ENCODE data around the gene TFPI. TPM values are rescaled to one million over a fixed set of nuclear protein-coding genes. Genes with fewer than 3 reads are reported as not detected.
"Not testable (repeated sequence)": the region's sequence is repeated elsewhere in the genome, so short reads cannot be mapped to it uniquely, and the experiment has no call there.

TFPI gene
- 41.1 and 51.8 TPM in 2 replicates for total RNA-seq (2014; rRNA removed; shearing (Covaris generic))

GRCh38 chr2:187554011-187554703 is at the start of gene TFPI:
TFPI (minus strand) TSS chr2:187554435; CDS start chr2:187503768, 50,667 bp downstream.
- in situ Hi-C loops (cut with HindIII; ENCODE audit: low sequenced_read_pairs), result no loop called here
- no peak for DNase-seq (ENCODE audit: low spot score)

GRCh38 chr2:187594801-187595200 is 40.6 kb upstream of the TFPI start:
- in situ Hi-C loops (cut with HindIII; ENCODE audit: low sequenced_read_pairs), result no loop called here
- no peak for DNase-seq (ENCODE audit: low spot score)

DNA sequence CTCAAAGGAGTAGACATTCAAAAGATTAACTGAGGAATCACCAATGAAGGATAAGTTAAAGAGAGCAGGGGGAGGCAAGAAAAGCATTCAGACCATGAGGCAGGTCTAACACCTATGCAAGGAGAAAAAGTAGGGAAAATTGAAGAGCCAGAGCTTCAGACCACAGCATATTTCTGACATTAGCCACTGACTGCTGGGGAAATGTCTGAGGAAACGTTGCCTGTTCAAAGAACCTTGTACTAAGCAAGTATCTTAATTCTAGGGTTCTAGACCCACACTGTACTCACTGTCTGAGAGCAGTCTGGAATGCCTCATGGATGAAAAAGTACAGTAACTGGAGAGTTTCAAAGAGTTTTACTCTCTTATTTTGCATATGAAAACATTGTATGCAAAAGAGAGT is 39.5 kb upstream of the TFPI start:
- in situ Hi-C loops (cut with HindIII; ENCODE audit: low sequenced_read_pairs), result no loop called here
- no peak for DNase-seq (ENCODE audit: low spot score)

DNA sequence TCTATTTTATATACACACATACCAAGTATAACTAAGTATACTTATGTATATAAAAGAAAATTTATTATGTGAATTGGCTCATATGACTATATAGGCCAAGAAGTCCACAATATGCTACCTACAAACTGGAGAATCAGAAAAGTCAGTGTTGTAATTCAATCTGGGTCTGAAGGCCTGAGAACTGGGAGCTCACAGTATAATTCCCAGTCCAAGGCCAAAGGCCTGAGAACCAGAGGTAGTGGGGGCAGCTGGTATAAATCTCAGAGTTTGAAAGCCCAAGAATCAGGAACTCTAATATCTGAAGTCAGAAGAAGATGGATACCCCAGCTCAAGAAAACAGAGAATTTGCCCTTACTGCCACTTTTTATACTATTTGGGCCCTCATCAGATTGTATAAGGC is 38.9 kb upstream of the TFPI start:
- DNase-seq (ENCODE audit: low spot score), result no peak
- in situ Hi-C loops (cut with HindIII; ENCODE audit: low sequenced_read_pairs), result no loop called here

- in situ Hi-C loops (cut with HindIII; ENCODE audit: low sequenced_read_pairs), result no loop called here
- no peak for DNase-seq (ENCODE audit: low spot score)
Measured at GRCh38 chr2:187590175-187590574, 35.9 kb upstream of the TFPI start.

- in situ Hi-C loops (cut with HindIII; ENCODE audit: low sequenced_read_pairs), result no loop called here
- DNase-seq (ENCODE audit: low spot score), result no peak
Measured at GRCh38 chr2:187586011-187586641, 31.9 kb upstream of the TFPI start.

GRCh38 chr2:187581125-187581896 is 27.1 kb upstream of the TFPI start:
- DNase-seq (ENCODE audit: low spot score), result peak; percentile 23
- in situ Hi-C loops (cut with HindIII; ENCODE audit: low sequenced_read_pairs), result no loop called here

- DNase-seq (ENCODE audit: low spot score), result peak; percentile 27
Measured at GRCh38 chr2:187580462-187581124, 26.4 kb upstream of the TFPI start.

GRCh38 chr2:187577310-187577709 is 23.1 kb upstream of the TFPI start:
- DNase-seq (ENCODE audit: low spot score), result peak; percentile 24
- in situ Hi-C loops (cut with HindIII; ENCODE audit: low sequenced_read_pairs), result no loop called here

More at GRCh38 chr2:187580462-187581124, 26.4 kb upstream of the TFPI start:
- in situ Hi-C loops (cut with HindIII; ENCODE audit: low sequenced_read_pairs), result no loop called here

- no peak for DNase-seq (ENCODE audit: low spot score)
- in situ Hi-C loops (cut with HindIII; ENCODE audit: low sequenced_read_pairs), result no loop called here
Measured at GRCh38 chr2:187576906-187577305, 22.7 kb upstream of the TFPI start.

GRCh38 chr2:187575751-187576067 is 21.5 kb upstream of the TFPI start:
- in situ Hi-C loops (cut with HindIII; ENCODE audit: low sequenced_read_pairs), result no loop called here
- no peak for DNase-seq (ENCODE audit: low spot score)

DNA sequence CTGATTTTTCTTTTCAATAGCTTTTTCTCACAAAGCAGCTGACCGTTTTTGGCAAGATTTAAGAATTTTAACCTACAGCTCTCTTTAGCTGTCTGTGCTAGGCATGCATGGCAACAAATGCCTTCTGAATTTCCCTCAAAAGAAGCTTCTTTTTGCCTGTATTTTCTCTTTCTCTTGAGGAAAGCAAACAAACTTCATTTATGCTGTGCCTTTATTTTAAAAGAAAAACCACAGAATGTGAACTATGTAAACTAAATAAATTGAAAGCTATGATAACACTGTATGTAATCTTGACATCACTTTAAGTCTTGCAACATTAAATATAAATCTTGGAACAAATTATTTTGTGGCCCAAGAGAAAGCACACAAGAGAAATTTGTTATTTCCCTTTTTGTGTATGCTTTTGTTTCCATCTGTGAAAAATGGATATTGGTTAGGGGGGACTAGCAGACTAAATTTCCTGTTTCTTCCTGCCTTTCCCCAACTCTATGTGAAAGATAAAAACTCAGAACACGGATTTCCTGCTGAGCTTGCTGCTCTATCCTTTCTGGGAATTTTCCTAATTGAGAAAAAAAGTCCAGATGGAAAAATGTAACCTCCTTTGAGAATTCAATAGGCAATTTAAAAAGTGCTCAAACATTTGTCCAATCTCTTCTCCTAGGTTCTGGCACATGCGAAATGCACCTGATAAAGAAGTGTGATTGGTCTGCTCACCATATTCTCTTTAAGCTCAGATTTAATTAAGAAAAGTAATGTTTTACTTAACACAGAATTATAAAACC is 20.9 kb upstream of the TFPI start:
- in situ Hi-C loops (cut with HindIII; ENCODE audit: low sequenced_read_pairs), result no loop called here
- peak; percentile 20 for DNase-seq (ENCODE audit: low spot score)

DNA sequence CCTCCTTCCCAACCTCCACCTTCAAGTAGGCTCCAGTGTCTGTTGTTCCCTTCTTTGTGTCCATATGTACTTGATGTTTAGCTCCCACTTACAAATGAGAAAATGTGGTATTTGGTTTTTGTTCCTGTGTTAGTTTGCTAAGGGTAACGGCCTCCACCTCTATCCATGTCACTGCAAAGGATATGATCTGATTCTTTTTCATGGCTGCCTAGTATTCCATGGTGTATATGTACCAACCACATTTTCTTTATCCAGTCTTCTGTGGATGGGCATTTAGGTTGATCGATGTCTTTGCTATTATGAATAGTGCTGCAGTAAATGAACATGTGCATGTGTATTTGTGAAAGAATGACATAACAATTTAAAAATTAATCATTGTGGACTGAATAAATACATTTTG is 19.5 kb upstream of the TFPI start:
- in situ Hi-C loops (cut with HindIII; ENCODE audit: low sequenced_read_pairs), result no loop called here
- no peak for DNase-seq (ENCODE audit: low spot score)

- in situ Hi-C loops (cut with HindIII; ENCODE audit: low sequenced_read_pairs), result not testable (repeated sequence)
Measured at GRCh38 chr2:187571996-187572395, 17.8 kb upstream of the TFPI start.

GRCh38 chr2:187569571-187569970 is 15.3 kb upstream of the TFPI start:
- in situ Hi-C loops (cut with HindIII; ENCODE audit: low sequenced_read_pairs), result no loop called here
- DNase-seq (ENCODE audit: low spot score), result no peak

More at GRCh38 chr2:187571996-187572395, 17.8 kb upstream of the TFPI start:
- DNase-seq (ENCODE audit: low spot score), result not testable (repeated sequence)

- in situ Hi-C loops (cut with HindIII; ENCODE audit: low sequenced_read_pairs), result no loop called here
- DNase-seq (ENCODE audit: low spot score), result no peak
Measured at GRCh38 chr2:187569042-187569441, 14.8 kb upstream of the TFPI start.

- DNase-seq (ENCODE audit: low spot score), result no peak
- in situ Hi-C loops (cut with HindIII; ENCODE audit: low sequenced_read_pairs), result no loop called here
Measured at GRCh38 chr2:187567126-187567525, 12.9 kb upstream of the TFPI start.

- DNase-seq (ENCODE audit: low spot score), result no peak
- in situ Hi-C loops (cut with HindIII; ENCODE audit: low sequenced_read_pairs), result no loop called here
Measured at GRCh38 chr2:187566712-187567111, 12.5 kb upstream of the TFPI start.

- no peak for DNase-seq (ENCODE audit: low spot score)
- in situ Hi-C loops (cut with HindIII; ENCODE audit: low sequenced_read_pairs), result no loop called here
Measured at GRCh38 chr2:187566266-187566665, 12.0 kb upstream of the TFPI start.

All from G401 (cell line).